GM19452 (cell line): ENCODE measurements around the gene PPP1R14C.
"Not testable (repeated sequence)": the region's sequence is repeated elsewhere in the genome, so short reads cannot be mapped to it uniquely, and the experiment has no call there.

Experiments used
- ATAC-seq: cut with Tn5 transposase; IDR thresholded peaks from one replicate; pipeline ENCODE4 v1.9.1; 2021; ENCODE audit not compliant: unreplicated experiment

The PPP1R14C gene

GRCh38 chr6:150165020-150165702 lies 22.3 kb downstream of the PPP1R14C start:
- ATAC-seq, result no peak

GRCh38 chr6:150167479-150167873 lies 24.6 kb downstream of the PPP1R14C start:
- ATAC-seq, result no peak

GRCh38 chr6:150169181-150169580 lies 26.3 kb downstream of the PPP1R14C start:
- ATAC-seq, result no peak

- no peak for ATAC-seq
These were observed 26.8 kb downstream of the PPP1R14C start for GRCh38 chr6:150169609-150170008.

GRCh38 chr6:150172929-150173328 lies 30.1 kb downstream of the PPP1R14C start:
- ATAC-seq, result no peak

GRCh38 chr6:150175586-150176151 lies 32.8 kb downstream of the PPP1R14C start:
- ATAC-seq, result no peak

- no peak for ATAC-seq
These were observed 33.3 kb downstream of the PPP1R14C start for GRCh38 chr6:150176152-150176551.

- no peak for ATAC-seq
These were observed 33.8 kb downstream of the PPP1R14C start for GRCh38 chr6:150176659-150177058.

GRCh38 chr6:150177259-150177951 lies 34.6 kb downstream of the PPP1R14C start:
- ATAC-seq, result no peak

GRCh38 chr6:150177952-150178520 lies 35.2 kb downstream of the PPP1R14C start:
- ATAC-seq, result no peak

- no peak for ATAC-seq
These were observed 36.2 kb downstream of the PPP1R14C start for GRCh38 chr6:150179030-150179429.

- not testable (repeated sequence) for ATAC-seq
These were observed 37.1 kb downstream of the PPP1R14C start for GRCh38 chr6:150179907-150180424.

GRCh38 chr6:150180517-150180916 lies 37.7 kb downstream of the PPP1R14C start:
- no peak for ATAC-seq

- no peak for ATAC-seq
These were observed 39.7 kb downstream of the PPP1R14C start for GRCh38 chr6:150182460-150183078.

GRCh38 chr6:150183105-150183504 lies 40.3 kb downstream of the PPP1R14C start:
- ATAC-seq, result no peak

- ATAC-seq, result no peak
These were observed 41.1 kb downstream of the PPP1R14C start for GRCh38 chr6:150183966-150184365.

GRCh38 chr6:150184850-150185731 lies 42.2 kb downstream of the PPP1R14C start:
- peak; percentile 68 for ATAC-seq

- ATAC-seq, result no peak
These were observed 42.9 kb downstream of the PPP1R14C start for GRCh38 chr6:150185732-150186117.

- no peak for ATAC-seq
These were observed 43.5 kb downstream of the PPP1R14C start for GRCh38 chr6:150186129-150186898.
